B cell (primary cell): ENCODE data around the gene WDR48. TPM values are rescaled to one million over a fixed set of nuclear protein-coding genes. Genes with fewer than 3 reads are reported as not detected.

Experiments used
- ATAC-seq: fragments of 200-7000 bp; cut with Tn5 transposase; one replicate; pipeline ENCODE4 v1.10.0; 2021; ENCODE audit warnings: low read depth, mild to moderate bottlenecking, moderate number of reproducible peaks, moderate library complexity
- CTCF ChIA-PET: fragments of 350-600 bp; sonication (Branson Sonifier 250); formaldehyde crosslinking; loops from one replicate; lab custom pipeline; 2021; ENCODE audit warnings: antibody characterized with exemption, inconsistent platforms; lab: Charles Lee
- POLR2A ChIA-PET: fragments of 350-600 bp; sonication (Branson Sonifier 250); formaldehyde crosslinking; loops from one replicate; lab custom pipeline; 2021; ENCODE audit warnings: antibody characterized with exemption; lab: Charles Lee
- DNase-seq: peaks from one replicate; pipeline ENCODE4 v3.0.0; 2013
- H2AFZ ChIP-seq: 2 replicates; pipeline ENCODE4 v1.6.1; 2012; ENCODE audit warnings: mild to moderate bottlenecking, low read depth, low read length; ENCODE audit not compliant: insufficient read depth, poor library complexity, severe bottlenecking
- H3K27ac ChIP-seq, 2 donors: 1 replicate in 1 of 2; 2 replicates in 1 of 2; pipeline ENCODE4 v1.5.1; 2012 to 2013; ENCODE audit warnings: low read length in 2 of 2, mild to moderate bottlenecking in 2 of 2, moderate library complexity in 1 of 2
- H3K27me3 ChIP-seq, 4 experiments: fragments of 200-600 bp in 1 of 4; sonication (generic) in 1 of 4; replicated peaks in 1 of 4; 1 replicate in 2 of 4; 2 replicates in 2 of 4; pipeline versions ENCODE4 v1.6.1 to v1.7.0; 2013 to 2016; ENCODE audit warnings: low read length in 3 of 4, mild to moderate bottlenecking in 2 of 4, mixed read lengths in 1 of 4, moderate library complexity in 1 of 4; ENCODE audit not compliant: insufficient read depth in 4 of 4, control insufficient read depth in 3 of 4; ENCODE audit errors: control extremely low read depth in 1 of 4
- H3K36me3 ChIP-seq, 2 experiments: replicated peaks in 1 of 2; 1 replicate in 1 of 2; 2 replicates in 1 of 2; pipeline versions ENCODE4 v1.6.1 to v1.7.1; 2013; ENCODE audit warnings: low read length in 1 of 2; ENCODE audit not compliant: insufficient read depth in 2 of 2, control insufficient read depth in 1 of 2; ENCODE audit errors: control extremely low read depth in 1 of 2, extremely low read depth in 1 of 2
- H3K4me1 ChIP-seq, 2 donors: fragments of 200-600 bp in 1 of 2; sonication (generic) in 1 of 2; 1 replicate in 1 of 2; 2 replicates in 1 of 2; pipeline versions ENCODE4 v1.5.1 to v1.6.1; 2013 to 2017; ENCODE audit warnings: low read length in 2 of 2; ENCODE audit not compliant: control insufficient read depth in 2 of 2, insufficient read depth in 2 of 2
- H3K4me2 ChIP-seq: replicated peaks from 2 replicates; pipeline ENCODE3; 2012; ENCODE audit warnings: mild to moderate bottlenecking, low read depth, low read length; ENCODE audit not compliant: poor library complexity, severe bottlenecking
- H3K4me3 ChIP-seq, 5 experiments: fragments of 200-600 bp in 1 of 5; sonication (generic) in 1 of 5; 1 replicate in 3 of 5; 2 replicates in 2 of 5; pipeline versions ENCODE4 v1.5.1 to v1.7.0; 2011 to 2016; ENCODE audit warnings: low read length in 4 of 5, mild to moderate bottlenecking in 4 of 5, low read depth in 2 of 5, control low read depth in 1 of 5, moderate library complexity in 1 of 5; ENCODE audit not compliant: insufficient read depth in 1 of 5; ENCODE audit errors: control extremely low read depth in 1 of 5, extremely low read depth in 1 of 5
- H3K79me2 ChIP-seq: fragments of 200-600 bp; sonication (generic); one replicate; pipeline ENCODE4 v1.6.0; 2016; ENCODE audit warnings: low read length; ENCODE audit not compliant: control insufficient read depth, insufficient read depth
- H3K9ac ChIP-seq: fragments of 200-600 bp; sonication (generic); 2 replicates; pipeline ENCODE4 v1.6.1; 2017; ENCODE audit warnings: mild to moderate bottlenecking, low read length, moderate library complexity
- H3K9me3 ChIP-seq, 3 donors: one replicate each; pipeline versions ENCODE4 v1.6.1 to v1.7.1; 2013; ENCODE audit warnings: low read length in 2 of 3; ENCODE audit not compliant: control insufficient read depth in 2 of 3, insufficient read depth in 1 of 3; ENCODE audit errors: control extremely low read depth in 1 of 3
- H4K20me1 ChIP-seq: 2 replicates; pipeline ENCODE4 v1.6.0; 2012; ENCODE audit warnings: mild to moderate bottlenecking, low read length; ENCODE audit not compliant: insufficient read depth, control insufficient read depth, poor library complexity, severe bottlenecking
- H3K27ac Mint-ChIP-seq: one replicate; pipeline ENCODE4 v1.8.0; 2021; ENCODE audit warnings: mixed read lengths
- H3K27me3 Mint-ChIP-seq: one replicate; pipeline ENCODE4 v1.8.0; 2021; ENCODE audit warnings: mixed read lengths
- H3K4me1 Mint-ChIP-seq: one replicate; pipeline ENCODE4 v1.8.0; 2021; ENCODE audit warnings: mixed read lengths
- H3K4me3 Mint-ChIP-seq: one replicate; pipeline ENCODE4 v1.8.0; 2021; ENCODE audit warnings: mixed read lengths
- H3K9me3 Mint-ChIP-seq: one replicate; pipeline ENCODE4 v1.8.0; 2022; ENCODE audit warnings: mixed read lengths; ENCODE audit not compliant: insufficient read depth
- CTCF ChIP-seq: fragments of 200-600 bp; IDR thresholded peaks from one replicate; pipeline ENCODE4 v1.8.0; 2022; ENCODE audit warnings: antibody characterized with exemption, mild to moderate bottlenecking
- EZH2 ChIP-seq: IDR thresholded peaks from 2 replicates; pipeline ENCODE4 v1.6.1; 2012; ENCODE audit warnings: borderline replicate concordance, low read depth, mild to moderate bottlenecking, moderate library complexity, low read length; ENCODE audit not compliant: insufficient read depth, poor library complexity, severe bottlenecking
- WGBS: methylation state at CpG from one replicate; pipeline ENCODE4 v1.1.5; 2013; ENCODE audit warnings: missing lambda C conversion rate; ENCODE audit not compliant: insufficient coverage; 5-methylcytosine and 5-hydroxymethylcytosine counted together
- intact Hi-C: fragments of 100-400 bp; cut with micrococcal nuclease; formaldehyde crosslinking; loops from one replicate; pipeline ENCODE4 v1.10.0; 2022
- polyA minus RNA-seq: library from RNA; depleted of rRNA, polyadenylated mRNA; stranded (reverse); fragments of >200 nt; gene quantifications from 2 replicates; pipeline ENCODE4 v1.2.3, GENCODE V29; 2012
- polyA plus RNA-seq: library from polyadenylated mRNA; depleted of rRNA; stranded (reverse); fragments of >200 nt; gene quantifications from 2 replicates; pipeline ENCODE4 v1.2.3, GENCODE V29; 2012
- total RNA-seq, 2 donors: library from RNA; stranded (reverse); fragments of 120-200 nt in 1 of 2; gene quantifications; 1 replicate in 1 of 2; 2 replicates in 1 of 2; pipeline versions ENCODE4 v1.2.3 to v1.2.4, GENCODE V29; 2013 to 2022

Gene WDR48
- 67.6 and 68.6 TPM in 2 replicates for total RNA-seq
- total RNA-seq (2013): 45.6 TPM
- 20.8 and 35.2 TPM in 2 replicates for polyA plus RNA-seq
- polyA minus RNA-seq: 20.1 and 36.5 TPM in 2 replicates

DNA sequence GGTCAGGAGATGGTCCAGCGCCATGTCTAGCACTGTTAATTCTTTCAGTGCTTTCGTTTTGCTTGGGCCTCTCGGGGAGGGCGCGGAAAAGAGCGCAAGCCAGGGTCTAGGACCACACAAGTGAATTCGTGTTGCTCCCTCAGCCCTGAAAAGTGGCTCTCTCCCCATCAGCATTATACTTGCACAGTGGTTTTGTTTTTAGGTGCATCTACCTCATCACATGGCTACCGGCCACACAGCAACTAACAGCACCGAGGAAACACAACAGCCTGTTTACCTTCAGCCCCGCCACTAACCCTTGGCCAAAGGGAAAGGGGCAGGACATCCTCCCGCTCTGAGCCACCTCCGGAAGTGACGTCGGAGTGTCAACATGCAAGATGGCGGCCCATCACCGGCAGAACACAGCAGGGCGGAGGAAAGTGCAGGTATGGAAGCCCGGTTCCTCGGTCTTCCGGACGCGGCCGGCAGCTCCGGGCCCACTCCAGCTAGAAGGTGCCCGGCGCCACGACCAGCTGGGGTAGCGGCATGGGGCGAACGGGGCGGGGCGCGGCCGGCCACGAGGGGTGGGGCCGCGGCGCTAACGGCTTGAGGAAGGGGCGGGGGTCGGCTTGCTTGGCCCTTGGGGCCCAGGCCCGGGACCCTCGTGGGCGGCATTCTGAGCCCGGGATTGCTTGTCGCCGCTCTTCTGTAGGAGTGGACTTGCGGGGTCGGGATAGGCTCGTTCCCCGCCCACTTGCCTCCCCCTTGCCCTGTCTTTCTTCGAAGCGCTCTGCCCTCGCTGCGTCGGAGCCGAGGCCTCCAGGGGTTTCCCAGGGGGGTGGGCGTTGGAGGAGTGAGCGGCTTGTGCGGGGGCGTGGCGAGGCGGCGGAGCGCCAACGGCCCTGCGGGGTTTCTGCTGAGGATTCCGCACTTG, at the start of gene WDR48, which contains the start of gene SCN11A:
Gene WDR48 (plus strand): TSS at position 368 of the 913 bp plus-strand sequence. CDS start 10 bp downstream, at position 378.
Gene SCN11A (minus strand): TSS at position 296 of the 913 bp plus-strand sequence. CDS start 101,582 bp downstream, outside the sequence.
- peak within 1 kb of the TSS; percentile 72 to 93 (median 87) for H3K4me3 ChIP-seq
- H3K4me1 Mint-ChIP-seq: peaks cover 44% of the 10 kb centered on the region
- ChIA-PET CTCF (no interaction called here), POLR2A (no interaction called here)
- peaks cover 11 to 15% of the 10 kb centered on the region in 2 donors for H3K4me1 ChIP-seq
- peak within 1 kb of the TSS; percentile 87 to 98 for H3K27ac ChIP-seq
- H3K4me2 ChIP-seq: peak within 1 kb of the TSS; percentile 74
- peaks cover 62% of the 10 kb centered on the region for H3K79me2 ChIP-seq
- H4K20me1 ChIP-seq: peaks cover 30% of the 10 kb centered on the region
- H3K36me3 ChIP-seq: no peaks in the 10 kb centered on the region
- H3K9ac ChIP-seq: peak within 1 kb of the TSS; percentile 96
- H3K27me3 ChIP-seq: no peaks in the 10 kb centered on the region
- intact Hi-C loops: loop anchor here (1.0 to 10.0 kb wide), 7 partner anchors 55 to 1400 kb away; partner anchors contain the start of genes GORASP1, OXSR1, RPSA and TTC21A
- TF ChIP-seq CTCF (no peak), EZH2 (no peak)
- H3K4me3 Mint-ChIP-seq: peak within 1 kb of the TSS; percentile 97
- H2AFZ ChIP-seq: peak within 1 kb of the TSS; percentile 89
- WGBS: 1% methylated on average over 65 of the region's 68 CpGs
- no peaks in the 10 kb centered on the region for H3K27me3 Mint-ChIP-seq
- H3K9me3 ChIP-seq: no peaks in the 10 kb centered on the region
- peak within 1 kb of the TSS; percentile 98 for H3K27ac Mint-ChIP-seq
- H3K9me3 Mint-ChIP-seq: no peaks in the 10 kb centered on the region
- DNase-seq (peak; percentile 94), ATAC-seq (peak; percentile 94)
